Stimulated activated CD8-positive, alpha-beta memory T cell treated with anti-CD3 and anti-CD28 coated beads, Interleukin-12 subunit alpha, Interleukin-12 subunit beta, amount 100 ng/mL, for 24 hours (primary cell): ENCODE measurements around the gene GATA3.

Source experiments
- DNase-seq: peaks from one replicate; pipeline ENCODE4 v3.0.0-alpha.2; 2020; ENCODE audit errors: extremely low read depth

Gene GATA3

GRCh38 chr10:8051109-8051821 is 3.2 kb upstream of the GATA3 start:
- DNase-seq, result no peak

- DNase-seq, result no peak
Observed at GRCh38 chr10:8051851-8052257, 2.6 kb upstream of the GATA3 start.

GRCh38 chr10:8052341-8052955 is 2.0 kb upstream of the GATA3 start:
- DNase-seq, result no peak

GRCh38 chr10:8052956-8053445 is 1.5 kb upstream of the GATA3 start:
- DNase-seq, result no peak

- peak; percentile 90 for DNase-seq
Observed at GRCh38 chr10:8053446-8054243, 843 bp upstream of the GATA3 start.

GRCh38 chr10:8054244-8054493 is 319 bp upstream of the GATA3 start:
- DNase-seq, result no peak

- no peak for DNase-seq
Observed at GRCh38 chr10:8055420-8056349, 1.2 kb downstream of the GATA3 start.

GRCh38 chr10:8056378-8056777 is 1.9 kb downstream of the GATA3 start:
- no peak for DNase-seq

- no peak for DNase-seq
Observed at GRCh38 chr10:8056871-8057331, 2.4 kb downstream of the GATA3 start.

GRCh38 chr10:8057636-8058273 is 3.3 kb downstream of the GATA3 start:
- no peak for DNase-seq

GRCh38 chr10:8058274-8059111 is 4.0 kb downstream of the GATA3 start:
- no peak for DNase-seq

GRCh38 chr10:8059191-8059936 is 4.9 kb downstream of the GATA3 start:
- DNase-seq, result no peak

GRCh38 chr10:8060010-8060703 is 5.7 kb downstream of the GATA3 start:
- DNase-seq, result no peak

GRCh38 chr10:8060704-8061121 is 6.2 kb downstream of the GATA3 start:
- DNase-seq, result no peak

- no peak for DNase-seq
Observed at GRCh38 chr10:8061274-8062211, 7.1 kb downstream of the GATA3 start.

GRCh38 chr10:8063128-8063908 is 8.8 kb downstream of the GATA3 start:
- no peak for DNase-seq

GRCh38 chr10:8063935-8064334 is 9.4 kb downstream of the GATA3 start:
- no peak for DNase-seq
